ENCODE results near the gene PHF12. TPM values are rescaled to one million over a fixed set of nuclear protein-coding genes. Genes with fewer than 3 reads are reported as not detected.
A peak's percentile ranks its signal among the peaks of the same experiment; 100 is the strongest.
"Not testable (repeated sequence)": the region's sequence is repeated elsewhere in the genome, so short reads cannot be mapped to it uniquely, and the experiment has no call there.

PHF12 gene
- total RNA-seq, 4 donors from 2014 or later = 22.0 to 62.9 (median 60.1) TPM

- 39 to 52% methylated on average over 11 to 14 of the region's 23 CpGs for WGBS, 2 donors
- H3K27ac ChIP-seq = peak overlapping the region; percentile 72 to 97 (median 80)
- DNase-seq = no peak
- H3K4me1 ChIP-seq = peaks cover 7 to 35% of the 10 kb centered on the region in 2 donors
- H3K36me3 ChIP-seq = no peaks in the 10 kb centered on the region
- no peak for TF ChIP-seq CTCF (IDR thresholded peaks at IDR 0.05)
- TF ChIP-seq POLR2A (IDR thresholded peaks at IDR 0.05) = no peak
- intact Hi-C loops (cut with DNase I) = no loop called here
- no peaks in the 10 kb centered on the region for H3K9me3 ChIP-seq
- no peaks in the 10 kb centered on the region for H3K27me3 ChIP-seq
- peak overlapping the region; percentile 46 to 95 (median 90) for H3K4me3 ChIP-seq (replicated peaks in 1 of 3)
Measured at GRCh38 chr17:28897769-28898526, 53.4 kb downstream of the PHF12 start.

- peak; percentile 63 for DNase-seq
- intact Hi-C loops (cut with DNase I) = no loop called here
Measured at GRCh38 chr17:28896884-28897768, 54.2 kb downstream of the PHF12 start, which contains the start of gene FLOT2. Gene FLOT2, minus strand, starts transcription at chr17:28897733. Its CDS starts 159 bp downstream, at chr17:28897574.

GRCh38 chr17:28896491-28896883 is 54.8 kb downstream of the PHF12 start:
- Histone ChIP-seq H3K4me1 (peaks cover 16 to 38% of the 10 kb centered on the region in 2 donors), H3K27ac (peak overlapping the region; percentile 72 to 97 (median 80)), H3K9me3 (no peaks in the 10 kb centered on the region), H3K36me3 (no peaks in the 10 kb centered on the region), H3K27me3 (no peaks in the 10 kb centered on the region), H3K4me3 (replicated peaks in 1 of 3) (peak overlapping the region in 2 of 3 donors; percentile 90 to 95)
- 8 to 15% methylated on average over 5 of the region's 5 CpGs for WGBS, 2 donors
- TF ChIP-seq CTCF (IDR thresholded peaks at IDR 0.05) (no peak), POLR2A (IDR thresholded peaks at IDR 0.05) (no peak)
- intact Hi-C loops (cut with DNase I) = no loop called here
- no peak for DNase-seq

More at GRCh38 chr17:28896884-28897768, 54.2 kb downstream of the PHF12 start, which contains the start of gene FLOT2:
- Histone ChIP-seq H3K4me3 (replicated peaks in 1 of 3) (peak within 1 kb of the TSS; percentile 46 to 95 (median 90)), H3K4me1 (peaks cover 12 to 37% of the 10 kb centered on the region in 2 donors), H3K27ac (peak within 1 kb of the TSS; percentile 72 to 97 (median 80)), H3K36me3 (no peaks in the 10 kb centered on the region), H3K27me3 (no peaks in the 10 kb centered on the region), H3K9me3 (no peaks in the 10 kb centered on the region)
- peak in 5 of 6 experiments; percentile 9 to 38 (median 25) for TF ChIP-seq CTCF (IDR thresholded peaks at IDR 0.05)
- TF ChIP-seq POLR2A (IDR thresholded peaks at IDR 0.05) = peak in 1 of 2 donors; percentile 69
- WGBS, 2 donors = 0 to 1% methylated on average over 30 to 31 of the region's 73 CpGs

- Histone ChIP-seq H3K27ac (peak overlapping the region in 2 of 3 donors; percentile 80 to 97), H3K36me3 (no peaks in the 10 kb centered on the region), H3K4me1 (peaks cover 16 to 43% of the 10 kb centered on the region in 2 donors), H3K4me3 (replicated peaks in 1 of 3) (no peak overlapping the region), H3K9me3 (no peaks in the 10 kb centered on the region), H3K27me3 (no peaks in the 10 kb centered on the region)
- TF ChIP-seq POLR2A (IDR thresholded peaks at IDR 0.05) (no peak), CTCF (IDR thresholded peaks at IDR 0.05) (no peak)
- intact Hi-C loops (cut with DNase I) = no loop called here
- 54 to 67% methylated on average over 3 of the region's 3 CpGs for WGBS, 2 donors
- no peak for DNase-seq
Measured at GRCh38 chr17:28895794-28896447, 55.4 kb downstream of the PHF12 start.

- Histone ChIP-seq H3K4me1 (peaks cover 16 to 48% of the 10 kb centered on the region in 2 donors), H3K27ac (peak overlapping the region; percentile 22 to 41 (median 27))
- intact Hi-C loops (cut with DNase I); DNase-seq; H3K27me3 ChIP-seq; H3K4me3 ChIP-seq (replicated peaks in 1 of 3); H3K36me3 ChIP-seq; H3K9me3 ChIP-seq: not testable (repeated sequence)
- 86 to 88% methylated on average over 16 of the region's 16 CpGs for WGBS, 2 donors
Measured at GRCh38 chr17:28893248-28894183, 57.8 kb downstream of the PHF12 start.
